Measurements from ENCODE around the gene CD1D.

Gene CD1D

DNA sequence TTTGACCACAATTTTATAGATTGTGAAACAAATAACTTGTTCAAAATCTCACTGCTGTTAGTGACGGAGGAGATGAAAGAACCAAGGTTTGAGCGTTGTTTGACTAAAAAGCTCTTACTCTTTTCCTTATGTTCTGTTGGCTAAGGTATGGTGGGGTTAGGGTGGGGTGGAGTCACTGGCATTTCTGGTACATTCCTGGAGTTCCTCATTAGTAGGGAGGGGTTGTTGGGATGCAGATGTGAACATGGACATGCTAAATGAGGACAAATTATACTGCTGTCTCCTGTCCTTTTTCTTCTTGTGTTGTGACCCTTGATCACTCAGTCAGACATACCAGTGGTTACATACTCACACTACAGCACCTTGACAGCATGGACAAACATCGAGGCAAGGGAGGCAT, 26.2 kb upstream of the CD1D start:
- no peaks in the 10 kb centered on the region for H3K9me3 ChIP-seq (ENCODE audit: severe bottlenecking)
- H3K27me3 ChIP-seq (ENCODE audit: insufficient read depth, poor library complexity, severe bottlenecking), result no peaks in the 10 kb centered on the region
- DNase-seq (ENCODE audit: low spot score) (no peak), ATAC-seq (ENCODE audit: low read depth) (0 out of 3 replicates have a peak, but pooled peaks have one; percentile 29)
- H3K36me3 ChIP-seq (ENCODE audit: low read depth), result no peaks in the 10 kb centered on the region
- H3K4me1 ChIP-seq (ENCODE audit: insufficient read depth, poor library complexity, severe bottlenecking), result peaks cover 25% of the 10 kb centered on the region
- peak overlapping the region; percentile 64 for H3K27ac ChIP-seq (ENCODE audit: poor library complexity, severe bottlenecking)
- TF ChIP-seq CTCF (IDR thresholded peaks at IDR 0.05; ENCODE audit: poor library complexity, severe bottlenecking), result no peak
- no peak overlapping the region for H3K4me3 ChIP-seq (ENCODE audit: severe bottlenecking)

GRCh38 chr1:158155673-158156072, 25.0 kb upstream of the CD1D start:
- Histone ChIP-seq H3K27me3 (ENCODE audit: insufficient read depth, poor library complexity, severe bottlenecking) (no peaks in the 10 kb centered on the region), H3K4me3 (ENCODE audit: severe bottlenecking) (no peak overlapping the region), H3K27ac (ENCODE audit: poor library complexity, severe bottlenecking) (peak overlapping the region; percentile 64), H3K36me3 (ENCODE audit: low read depth) (no peaks in the 10 kb centered on the region), H3K9me3 (ENCODE audit: severe bottlenecking) (no peaks in the 10 kb centered on the region), H3K4me1 (ENCODE audit: insufficient read depth, poor library complexity, severe bottlenecking) (peaks cover 25% of the 10 kb centered on the region)
- DNase-seq (ENCODE audit: low spot score), result no peak
- no peak for TF ChIP-seq CTCF (IDR thresholded peaks at IDR 0.05; ENCODE audit: poor library complexity, severe bottlenecking)
- peak; percentile 95 for ATAC-seq (ENCODE audit: low read depth)

DNA sequence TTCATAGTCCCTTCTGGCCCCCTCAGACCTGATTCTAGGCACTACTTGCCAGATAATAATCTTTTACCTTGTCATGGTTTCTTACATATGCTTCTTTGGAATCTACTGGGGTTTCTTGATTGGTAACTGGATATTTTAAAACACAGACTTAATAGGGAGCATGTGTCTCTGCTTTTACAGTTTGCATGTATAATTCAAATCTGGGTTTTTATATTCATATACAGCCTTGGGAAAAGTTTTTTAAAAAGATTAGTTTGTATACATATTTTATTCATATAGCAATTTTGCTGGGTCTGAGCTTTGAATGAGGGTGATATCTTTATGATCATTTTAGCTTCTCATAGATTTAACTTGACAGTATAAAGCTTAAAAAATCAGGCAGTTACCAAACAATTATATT, 21.1 kb upstream of the CD1D start:
- Histone ChIP-seq H3K4me1 (ENCODE audit: insufficient read depth, poor library complexity, severe bottlenecking) (peaks cover 8% of the 10 kb centered on the region), H3K4me3 (ENCODE audit: severe bottlenecking) (no peak overlapping the region), H3K27ac (ENCODE audit: poor library complexity, severe bottlenecking) (no peak overlapping the region), H3K9me3 (ENCODE audit: severe bottlenecking) (no peaks in the 10 kb centered on the region), H3K36me3 (ENCODE audit: low read depth) (no peaks in the 10 kb centered on the region), H3K27me3 (ENCODE audit: insufficient read depth, poor library complexity, severe bottlenecking) (no peaks in the 10 kb centered on the region)
- TF ChIP-seq CTCF (IDR thresholded peaks at IDR 0.05; ENCODE audit: poor library complexity, severe bottlenecking), result no peak
- ATAC-seq (ENCODE audit: low read depth) (no peak), DNase-seq (ENCODE audit: low spot score) (no peak)

GRCh38 chr1:158161446-158161845, 19.2 kb upstream of the CD1D start:
- Histone ChIP-seq H3K4me3 (ENCODE audit: severe bottlenecking) (no peak overlapping the region), H3K36me3 (ENCODE audit: low read depth) (no peaks in the 10 kb centered on the region), H3K27ac (ENCODE audit: poor library complexity, severe bottlenecking) (no peak overlapping the region), H3K9me3 (ENCODE audit: severe bottlenecking) (no peaks in the 10 kb centered on the region), H3K27me3 (ENCODE audit: insufficient read depth, poor library complexity, severe bottlenecking) (no peaks in the 10 kb centered on the region), H3K4me1 (ENCODE audit: insufficient read depth, poor library complexity, severe bottlenecking) (no peaks in the 10 kb centered on the region)
- no peak for DNase-seq (ENCODE audit: low spot score)
- no peak for TF ChIP-seq CTCF (IDR thresholded peaks at IDR 0.05; ENCODE audit: poor library complexity, severe bottlenecking)
- no peak for ATAC-seq (ENCODE audit: low read depth)

DNA sequence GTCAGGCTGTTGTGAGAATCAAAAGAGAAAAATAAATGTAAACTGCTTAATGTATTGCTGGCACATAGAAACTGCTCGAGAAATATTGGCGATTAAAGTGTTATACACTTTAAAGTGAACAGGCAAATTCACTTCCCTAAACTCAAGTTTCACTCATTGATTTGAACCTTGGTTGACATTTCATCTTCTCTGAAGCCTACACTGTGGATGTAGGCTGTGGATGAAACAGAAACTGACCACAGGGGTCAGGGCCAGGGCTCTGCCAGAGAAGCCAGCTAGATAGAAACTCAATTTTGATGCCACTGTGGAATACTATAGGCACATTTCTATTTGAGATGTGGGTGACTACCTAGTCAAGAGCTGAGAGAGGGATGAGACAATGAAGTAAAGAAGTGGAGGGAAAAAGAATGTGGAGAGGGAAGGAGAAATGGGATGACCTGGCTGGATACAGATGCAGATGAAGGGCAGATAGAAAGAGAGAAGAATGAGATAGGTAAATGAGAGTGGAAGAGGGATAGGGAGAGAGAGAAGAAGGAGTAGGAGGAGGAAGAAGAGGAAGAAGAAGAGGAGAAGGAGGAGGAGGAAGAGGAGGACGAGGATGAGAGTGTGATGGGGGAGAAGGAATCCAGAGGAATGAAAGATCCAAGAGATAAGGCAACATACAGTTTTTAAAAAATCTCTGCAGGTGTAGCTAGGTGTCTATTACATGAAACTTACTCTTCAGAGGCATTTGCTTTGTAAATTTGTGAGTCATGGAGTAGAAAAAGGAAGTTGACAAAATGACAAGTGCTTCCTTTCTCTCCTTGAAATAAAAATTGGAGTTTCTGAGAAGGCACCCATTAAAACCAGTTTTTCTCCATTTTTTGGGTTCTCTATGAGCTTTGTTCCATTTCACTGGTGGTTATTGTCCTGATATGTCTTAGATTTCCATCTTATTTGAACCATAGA, 17.4 kb upstream of the CD1D start:
- Histone ChIP-seq H3K9me3 (ENCODE audit: severe bottlenecking) (no peaks in the 10 kb centered on the region), H3K27ac (ENCODE audit: poor library complexity, severe bottlenecking) (no peak overlapping the region), H3K4me1 (ENCODE audit: insufficient read depth, poor library complexity, severe bottlenecking) (no peaks in the 10 kb centered on the region), H3K36me3 (ENCODE audit: low read depth) (no peaks in the 10 kb centered on the region), H3K27me3 (ENCODE audit: insufficient read depth, poor library complexity, severe bottlenecking) (no peaks in the 10 kb centered on the region), H3K4me3 (ENCODE audit: severe bottlenecking) (no peak overlapping the region)
- ATAC-seq (ENCODE audit: low read depth) (no peak), DNase-seq (ENCODE audit: low spot score) (no peak)
- no peak for TF ChIP-seq CTCF (IDR thresholded peaks at IDR 0.05; ENCODE audit: poor library complexity, severe bottlenecking)

All from RWPE2 (cell line).